HepG2 (cell line): ENCODE results near the gene GNG4. TPM values are rescaled to one million over a fixed set of nuclear protein-coding genes. Genes with fewer than 3 reads are reported as not detected.
A peak's percentile ranks its signal among the peaks of the same experiment; 100 is the strongest.
"Not testable (repeated sequence)": the region's sequence is repeated elsewhere in the genome, so short reads cannot be mapped to it uniquely, and the experiment has no call there.

Experiments
- ATAC-seq: fragments of 200-7000 bp; cut with Tn5 transposase; 3 replicates; pipeline ENCODE4 v1.9.1; 2020; ENCODE audit warnings: mild to moderate bottlenecking, moderate library complexity
- BruUV-seq: library from RNA; stranded (reverse); fragments of 400-500 nt; replicated peaks from 2 replicates; lab custom pipeline; 2021; lab: Mats Ljungman, UMichigan
- CTCF ChIA-PET: fragments of 300-600 bp; formaldehyde crosslinking; extraction: SDS; loops from one replicate; lab custom pipeline; 2021; ENCODE audit warnings: low total read pairs, inconsistent platforms, low intra/inter-chr PET ratio; lab: Yijun Ruan, JAX
- POLR2A ChIA-PET: fragments of 350-600 bp; sonication (Branson Sonifier 250); formaldehyde crosslinking; loops from one replicate; lab custom pipeline; 2020; ENCODE audit warnings: antibody characterized with exemption, inconsistent platforms; lab: Yijun Ruan, JAX
- DNase-seq: peaks from one replicate; pipeline ENCODE4 v3.0.0-alpha.2; 2015; ENCODE audit warnings: low spot score
- FAIRE-seq: peaks from 3 replicates; lab custom pipeline; 2011; peaks lifted over from hg19 to GRCh38; lab: Jason Lieb, UNC
- H2AFZ ChIP-seq: one replicate; pipeline ENCODE4 v1.6.1; 2011; ENCODE audit warnings: low read length, inconsistent platforms
- H3K27ac ChIP-seq: fragments of 300-600 bp; 3 replicates; pipeline ENCODE4 v1.8.0; 2011; ENCODE audit warnings: mixed run types, mild to moderate bottlenecking, mixed read lengths, low read length, inconsistent platforms; ENCODE audit not compliant: insufficient read depth; ENCODE audit errors: extremely low read length
- H3K27me3 ChIP-seq, 2 experiments: fragments of 200-600 bp in 1 of 2; 2 replicates in 1 of 2; 3 replicates in 1 of 2; pipeline versions ENCODE4 v1.6.0 to v1.8.0; 2011; ENCODE audit warnings: low read length in 2 of 2, mild to moderate bottlenecking in 2 of 2, moderate library complexity in 2 of 2, inconsistent platforms in 1 of 2; ENCODE audit not compliant: insufficient read depth in 2 of 2, control insufficient read depth in 1 of 2
- H3K36me3 ChIP-seq, 2 experiments: fragments of 200-600 bp in 1 of 2; replicated peaks in 1 of 2; 2 replicates in 1 of 2; 3 replicates in 1 of 2; pipeline versions ENCODE4 v1.5.1 to v1.8.0; 2011; ENCODE audit warnings: low read length in 2 of 2, inconsistent platforms in 1 of 2; ENCODE audit not compliant: insufficient read depth in 2 of 2, control insufficient read depth in 1 of 2
- H3K4me1 ChIP-seq: 2 replicates; pipeline ENCODE4 v1.5.1; 2012; ENCODE audit warnings: low read length, inconsistent platforms; ENCODE audit not compliant: insufficient read depth
- H3K4me2 ChIP-seq: 2 replicates; pipeline ENCODE4 v1.6.0; 2011; ENCODE audit warnings: low read depth, low read length, inconsistent platforms
- H3K4me3 ChIP-seq, 3 experiments: fragments of 200-600 bp in 1 of 3; sonication (generic), shearing (Covaris generic) in 1 of 3; replicated peaks in 1 of 3; 2 replicates each; pipeline ENCODE4 v1.5.1; 2011 to 2016; ENCODE audit warnings: low read length in 3 of 3, inconsistent platforms in 2 of 3, low read depth in 2 of 3, mild to moderate bottlenecking in 2 of 3, control low read depth in 1 of 3, mixed read lengths in 1 of 3; ENCODE audit not compliant: insufficient read depth in 1 of 3
- H3K79me2 ChIP-seq: one replicate; pipeline ENCODE4 v1.6.1; 2011; ENCODE audit warnings: low read length, inconsistent platforms; ENCODE audit not compliant: insufficient read depth
- H3K9ac ChIP-seq: 2 replicates; pipeline ENCODE4 v1.6.0; 2011; ENCODE audit warnings: mild to moderate bottlenecking, low read depth, low read length, inconsistent platforms; ENCODE audit not compliant: insufficient read depth
- H3K9me3 ChIP-seq: 2 replicates; pipeline ENCODE4 v1.5.1; 2012; ENCODE audit warnings: mild to moderate bottlenecking, low read length
- H4K20me1 ChIP-seq: 2 replicates; pipeline ENCODE4 v1.6.0; 2011; ENCODE audit warnings: inconsistent platforms, mild to moderate bottlenecking, low read length, moderate library complexity; ENCODE audit not compliant: insufficient read depth
- JARID2 ChIP-seq: sonication (generic); formaldehyde crosslinking; IDR thresholded peaks from 2 replicates; pipeline ENCODE4 v1.8.1; 2023; ENCODE audit warnings: missing genetic modification reagents, inconsistent platforms; ENCODE audit not compliant: insufficient replicate concordance
- TEAD3 ChIP-seq: optimal IDR thresholded peaks from 2 replicates; pipeline ENCODE3; 2016; ENCODE audit warnings: borderline replicate concordance
- WGBS: methylation state at CpG from one replicate; pipeline ENCODE4 v1.1.6; 2017; ENCODE audit warnings: low lambda C conversion rate; 5-methylcytosine and 5-hydroxymethylcytosine counted together
- in situ Hi-C: cut with HindIII; loops from 2 replicates; pipeline ENCODE4 v1.10.0; 2017; ENCODE audit warnings: low pct_unique_long_range_greater_than_20kb; ENCODE audit not compliant: extremely low pct_ligation_motif_present
- intact Hi-C: fragments of 100-400 bp; cut with micrococcal nuclease; formaldehyde crosslinking; loops from one replicate; pipeline ENCODE4 v1.10.0; 2022; ENCODE audit not compliant: unreplicated experiment
- polyA plus RNA-seq, 8 experiments: library from polyadenylated mRNA; depleted of rRNA in 3 of 8; stranded (reverse) in 7 of 8; unstranded in 1 of 8; fragments of >200 nt; fragmentation: Illumina TruSeq in 4 of 8; extraction: Trizol in 4 of 8; gene quantifications; 2 replicates each; pipeline versions ENCODE4 v1.2.1 to v1.2.3, GENCODE V29; 2011 to 2016; ENCODE audit warnings: low read depth in 4 of 8, missing spikeins in 1 of 8, mixed read lengths in 1 of 8; ENCODE audit not compliant: insufficient read depth in 1 of 8
- total RNA-seq, 5 experiments: library from RNA; depleted of rRNA; stranded (reverse); fragments of >200 nt; fragmentation: Illumina TruSeq; extraction: Trizol; gene quantifications; 2 replicates each; pipeline ENCODE4 v1.2.3, GENCODE V29; 2016; ENCODE audit warnings: low read depth in 1 of 5

GNG4 gene
- total and polyA plus RNA-seq, 2 of the 13 experiments (the other 11 are each of a cell fraction or from before 2014, with no cell fraction given): 27.1 to 69.5 TPM

GRCh38 chr1:235639226-235640205 is 10.1 kb downstream of the GNG4 start:
- no TSS peak for BruUV-seq
- ATAC-seq (no peak), DNase-seq (no peak), FAIRE-seq (no peak)
- CTCF ChIA-PET: no interaction called here
- Histone ChIP-seq H3K4me2 (no peak overlapping the region), H3K27me3 (no peaks in the 10 kb centered on the region), H3K27ac (no peak overlapping the region), H3K79me2 (peaks cover 69% of the 10 kb centered on the region), H2AFZ (no peak overlapping the region), H3K9ac (no peak overlapping the region), H3K4me1 (peaks cover 45% of the 10 kb centered on the region), H3K4me3 (no peak overlapping the region), H4K20me1 (peaks cover 41% of the 10 kb centered on the region; the same call in 1 of the 2 replicates), H3K36me3 (peaks cover 0 to 5% of the 10 kb centered on the region in 2 experiments; a peak in 1 of 5 replicates), H3K9me3 (no peaks in the 10 kb centered on the region)
- in situ Hi-C loops (no loop called here), intact Hi-C loops (no loop called here)
- 85% methylated on average over 11 of the region's 14 CpGs for WGBS
- POLR2A ChIA-PET: no interaction called here
- TF ChIP-seq TEAD3 (CRISPR knock-in tag) (peak; percentile 41), JARID2 (CRISPR knock-in tag) (no peak)

DNA sequence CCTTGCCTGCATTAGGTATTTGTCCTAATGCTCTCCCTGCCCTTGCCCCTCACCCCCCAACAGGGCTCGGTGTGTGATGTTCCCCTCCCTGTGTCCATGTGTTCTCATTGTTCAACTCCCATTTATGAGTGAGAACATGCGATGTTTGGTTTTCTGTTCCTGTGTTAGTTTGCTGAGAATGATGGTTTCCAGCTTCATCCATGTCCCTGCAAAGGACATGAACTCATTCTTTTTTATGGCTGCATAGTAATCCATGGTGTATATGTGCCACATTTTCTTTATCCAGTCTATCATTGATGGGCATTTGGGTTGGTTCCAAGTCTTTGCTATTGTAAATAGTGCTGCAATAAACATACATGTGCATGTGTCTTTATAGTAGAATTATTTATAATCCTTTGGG is 11.0 kb downstream of the GNG4 start:
- intact Hi-C loops, H3K9me3 ChIP-seq, H3K36me3 ChIP-seq, H3K4me2 ChIP-seq, in situ Hi-C loops, BruUV-seq, H3K4me3 ChIP-seq, H3K27ac ChIP-seq, DNase-seq, CTCF ChIA-PET, H2AFZ ChIP-seq, H3K9ac ChIP-seq, POLR2A ChIA-PET, H3K27me3 ChIP-seq, FAIRE-seq, ATAC-seq: not testable (repeated sequence)
- H3K79me2 ChIP-seq: peaks cover 68% of the 10 kb centered on the region
- H3K4me1 ChIP-seq: peaks cover 36% of the 10 kb centered on the region
- 95% methylated on average over 2 of the region's 2 CpGs for WGBS
- H4K20me1 ChIP-seq: peaks cover 36% of the 10 kb centered on the region; the same call in 1 of the 2 replicates
